ENCODE results near the gene SLC6A6. TPM values are rescaled to one million over a fixed set of nuclear protein-coding genes. Genes with fewer than 3 reads are reported as not detected.

Gene SLC6A6
- total and polyA plus RNA-seq, 2 experiments from 2014 or later, result 27.5 to 150 TPM

GRCh38 chr3:14376348-14377043 lies 25.9 kb upstream of the SLC6A6 start (continued):
- TF ChIP-seq ZNF462 (CRISPR knock-in tag; IDR thresholded peaks at IDR 0.05) (no peak), CTCF (conservative IDR thresholded peaks at IDR 0.05; ENCODE audit: low read depth in 2 of 2) (no peak), EZH2phosphoT487 (IDR thresholded peaks at IDR 0.05; ENCODE audit: unreplicated experiment) (no peak), ETS1 (IDR thresholded peaks at IDR 0.05) (no peak), POLR2AphosphoS5 (IDR thresholded peaks at IDR 0.05; ENCODE audit: low read depth) (no peak), NANOG (IDR thresholded peaks at IDR 0.05; ENCODE audit: borderline replicate concordance) (no peak), REST (IDR thresholded peaks at IDR 0.05; ENCODE audit: unreplicated experiment) (no peak), JUNB (IDR thresholded peaks at IDR 0.05; ENCODE audit: unreplicated experiment) (no peak), STAT1 (IDR thresholded peaks at IDR 0.05; ENCODE audit: unreplicated experiment) (no peak), CREB1 (CRISPR knock-in tag; IDR thresholded peaks at IDR 0.05; ENCODE audit: low read depth) (no peak)

Data from GM23338 (cell line).